Activated CD8-positive, alpha-beta memory T cell treated with anti-CD3 and anti-CD28 coated beads for 1 hour (primary cell): ENCODE results near the gene ODF2.
"Not testable (repeated sequence)": the region's sequence is repeated elsewhere in the genome, so short reads cannot be mapped to it uniquely, and the experiment has no call there.

Source experiments
- DNase-seq, 2 donors: peaks; one replicate each; pipeline ENCODE4 v3.0.0-alpha.2; 2020; ENCODE audit warnings: low read depth in 1 of 2; ENCODE audit errors: extremely low read depth in 1 of 2

ODF2 gene

GRCh38 chr9:128455849-128456612 lies at the start of gene ODF2:
Gene ODF2 (plus strand): TSS chr9:128456006. CDS start chr9:128456092, 86 bp downstream.
- peak; percentile 97 to 98 for DNase-seq

DNA sequence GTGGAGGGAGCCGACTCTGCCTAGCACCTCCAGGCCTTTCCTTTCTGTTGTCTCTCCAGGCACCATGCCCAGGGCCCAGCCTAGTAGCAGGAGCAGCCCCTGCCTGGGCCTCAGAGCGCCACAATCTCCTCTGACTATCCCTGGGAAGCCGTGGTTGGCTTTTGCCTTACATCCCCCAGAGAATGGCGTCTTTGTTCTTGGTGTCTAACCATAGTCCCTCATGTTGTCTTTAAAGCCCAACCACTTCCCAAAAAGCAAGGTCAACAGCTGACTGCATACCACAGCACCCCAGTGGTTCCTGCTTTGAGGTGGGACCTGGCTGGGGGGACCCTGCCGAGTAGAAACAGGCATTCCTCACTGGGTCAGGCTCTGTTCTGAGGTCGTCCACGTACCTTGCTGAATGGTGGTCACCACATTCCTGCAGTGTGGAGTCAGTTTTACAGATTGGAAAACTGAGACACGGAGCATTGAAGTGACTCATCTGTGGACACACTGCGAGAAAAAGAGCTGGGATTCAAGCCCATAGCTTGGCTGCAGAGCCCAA lies 48.9 kb upstream of the ODF2 start:
- DNase-seq = no peak

- no peak for DNase-seq
Measured at GRCh38 chr9:128408963-128409431, 46.8 kb upstream of the ODF2 start.

DNA sequence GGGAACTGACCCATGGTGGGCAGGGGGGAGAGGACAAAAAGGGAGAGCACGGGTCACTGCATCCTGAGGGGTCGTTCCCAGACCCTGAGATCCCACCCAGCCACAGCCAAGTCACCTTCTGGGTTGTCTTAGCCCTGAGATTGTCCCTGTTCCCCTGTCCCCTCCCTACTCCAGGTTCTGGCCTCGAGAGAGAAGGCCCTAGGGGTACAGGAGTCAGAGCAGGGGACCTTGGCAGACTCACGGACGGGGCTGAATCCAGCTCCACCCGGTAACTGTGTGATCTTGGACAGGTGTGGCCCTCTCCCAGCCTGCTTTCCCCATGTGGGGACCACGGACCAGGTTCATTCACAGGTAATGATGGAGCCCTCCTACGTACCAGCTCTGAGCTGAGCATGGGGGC lies 46.4 kb upstream of the ODF2 start:
- DNase-seq = no peak

GRCh38 chr9:128409978-128410377 lies 45.8 kb upstream of the ODF2 start:
- no peak for DNase-seq

DNA sequence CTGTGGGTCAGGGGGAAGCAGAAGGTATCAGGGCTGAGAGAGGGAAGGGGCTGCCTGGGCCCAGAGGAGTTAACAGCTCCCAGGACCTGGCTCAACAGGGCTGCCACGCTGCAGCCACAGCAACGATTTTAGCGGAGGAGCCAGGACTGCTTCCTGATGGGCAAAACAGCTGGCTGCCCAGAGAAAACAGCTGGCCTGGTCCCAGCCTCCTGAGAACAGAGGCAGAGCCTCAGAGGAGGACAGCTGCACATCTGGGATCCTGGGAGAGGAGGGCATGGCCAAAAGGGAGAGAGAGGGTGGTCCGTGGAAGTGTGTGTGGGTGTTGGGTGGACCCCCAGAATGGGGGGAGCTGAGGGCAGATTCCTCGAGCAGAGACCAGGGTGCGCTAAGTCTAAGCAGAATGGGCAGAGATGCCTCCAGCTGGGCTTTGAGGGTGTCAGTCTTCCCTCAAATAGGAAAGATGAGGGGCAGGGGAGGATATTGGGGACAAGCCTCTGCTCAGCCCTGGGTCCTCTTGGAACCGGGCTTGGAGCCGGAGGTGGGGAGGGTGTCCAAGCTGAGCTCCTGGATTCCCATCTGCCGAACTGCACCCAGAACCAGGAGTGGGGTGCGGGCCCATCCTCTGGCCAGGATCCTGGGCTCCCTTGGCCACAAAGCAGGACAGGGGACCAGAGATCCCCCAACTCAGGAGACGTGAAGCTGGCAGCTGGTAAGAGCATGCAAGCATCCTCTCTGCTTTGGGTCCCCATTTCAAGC lies 44.3 kb upstream of the ODF2 start:
- DNase-seq = no peak

GRCh38 chr9:128412120-128412790 lies 43.6 kb upstream of the ODF2 start:
- DNase-seq = peak in 1 of 2 donors; percentile 19

GRCh38 chr9:128413728-128414127 lies 42.1 kb upstream of the ODF2 start:
- DNase-seq = not testable (repeated sequence)

DNA sequence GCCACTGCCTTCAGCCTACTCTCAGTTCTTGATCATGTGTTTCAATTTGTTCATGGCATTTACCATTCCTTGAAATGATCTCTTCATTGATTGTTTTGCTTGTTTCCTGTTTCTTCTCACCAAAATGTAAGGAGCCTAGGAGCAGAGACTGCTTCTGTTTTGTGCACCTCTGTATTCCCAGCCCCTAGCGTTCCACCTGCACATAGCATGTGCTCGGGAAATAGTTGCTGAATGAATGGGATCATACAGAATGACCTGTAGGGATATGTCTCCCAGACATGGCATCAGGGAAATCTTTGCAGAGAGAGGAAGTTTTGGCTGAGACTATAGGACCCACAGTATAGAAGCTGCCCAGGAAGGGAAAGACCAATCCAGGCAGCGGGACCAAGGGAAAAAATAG lies 41.3 kb upstream of the ODF2 start:
- no peak for DNase-seq

- DNase-seq = no peak
Measured at GRCh38 chr9:128415281-128415680, 40.5 kb upstream of the ODF2 start.

DNA sequence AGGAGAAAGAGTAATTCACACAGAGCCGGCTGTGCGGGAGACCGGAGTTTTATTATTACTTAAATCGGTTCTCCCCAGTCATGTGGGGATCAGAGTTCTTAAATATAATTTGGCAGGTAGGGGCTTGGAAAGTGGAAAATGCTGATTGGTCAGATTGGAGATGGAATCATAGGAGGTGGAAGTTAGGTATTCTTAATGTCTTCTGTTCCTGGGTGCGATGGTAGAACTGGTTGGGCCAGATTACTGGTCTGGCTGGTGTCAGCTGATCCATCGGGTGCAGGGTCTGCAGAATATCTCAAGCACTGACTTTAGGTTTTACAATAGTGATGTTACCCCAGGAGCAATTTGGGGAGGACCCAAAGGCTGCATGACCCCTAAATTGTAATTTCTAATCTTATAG lies 39.8 kb upstream of the ODF2 start:
- no peak for DNase-seq

GRCh38 chr9:128416432-128417019 lies 39.3 kb upstream of the ODF2 start:
- no peak for DNase-seq

DNA sequence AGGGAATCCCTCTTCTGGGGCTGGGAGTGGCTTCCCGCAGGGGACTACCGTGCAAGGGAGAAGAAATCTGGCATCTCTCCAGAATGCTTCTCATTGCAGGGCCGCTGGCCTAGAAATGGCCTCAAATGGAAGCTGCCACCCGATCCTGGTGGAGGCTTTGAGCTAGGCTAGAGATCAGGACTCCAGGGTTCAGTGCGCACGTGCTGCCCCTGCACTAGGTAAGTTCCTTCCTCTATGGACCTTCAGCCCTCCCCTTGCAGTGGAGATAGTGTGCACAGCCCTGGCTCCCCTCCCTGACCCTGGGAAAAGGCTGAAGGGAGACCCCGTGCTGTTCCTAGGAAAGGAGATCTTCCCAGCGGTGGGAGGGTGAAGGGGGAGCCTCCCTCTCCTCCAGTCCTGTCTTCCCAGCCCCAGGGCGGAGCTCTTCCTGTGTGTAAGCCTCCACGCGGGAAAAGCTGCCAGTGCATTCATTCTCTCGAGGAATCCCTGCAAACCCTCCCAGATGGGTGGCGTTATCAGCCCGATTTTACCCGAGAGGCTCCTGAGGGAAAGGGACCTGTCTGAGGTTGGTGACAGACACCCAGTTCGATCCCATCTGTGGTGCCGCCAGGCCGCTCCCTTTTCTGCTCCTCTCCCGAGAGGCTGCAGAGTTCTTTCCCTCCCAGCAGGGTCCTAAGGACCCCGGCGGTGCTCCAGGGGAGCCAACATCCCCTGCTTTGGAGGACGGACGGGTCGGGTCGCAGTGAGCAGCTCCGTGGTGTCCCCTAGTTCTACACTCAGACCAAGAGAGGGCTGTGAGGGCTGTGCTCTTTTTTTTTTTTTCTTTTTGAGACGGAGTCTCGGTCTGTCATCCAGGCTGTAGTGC lies 36.5 kb upstream of the ODF2 start:
- no peak for DNase-seq

- DNase-seq = peak in 1 of 2 donors; percentile 59
Measured at GRCh38 chr9:128420060-128420650, 35.7 kb upstream of the ODF2 start.

GRCh38 chr9:128420651-128421481 lies 34.9 kb upstream of the ODF2 start, which contains the start of gene CERCAM:
Gene CERCAM (plus strand): TSS chr9:128420857. CDS start chr9:128420878, 21 bp downstream.
- peak in 1 of 2 donors; percentile 39 for DNase-seq

- DNase-seq = no peak
Measured at GRCh38 chr9:128421482-128421996, 34.3 kb upstream of the ODF2 start.

DNA sequence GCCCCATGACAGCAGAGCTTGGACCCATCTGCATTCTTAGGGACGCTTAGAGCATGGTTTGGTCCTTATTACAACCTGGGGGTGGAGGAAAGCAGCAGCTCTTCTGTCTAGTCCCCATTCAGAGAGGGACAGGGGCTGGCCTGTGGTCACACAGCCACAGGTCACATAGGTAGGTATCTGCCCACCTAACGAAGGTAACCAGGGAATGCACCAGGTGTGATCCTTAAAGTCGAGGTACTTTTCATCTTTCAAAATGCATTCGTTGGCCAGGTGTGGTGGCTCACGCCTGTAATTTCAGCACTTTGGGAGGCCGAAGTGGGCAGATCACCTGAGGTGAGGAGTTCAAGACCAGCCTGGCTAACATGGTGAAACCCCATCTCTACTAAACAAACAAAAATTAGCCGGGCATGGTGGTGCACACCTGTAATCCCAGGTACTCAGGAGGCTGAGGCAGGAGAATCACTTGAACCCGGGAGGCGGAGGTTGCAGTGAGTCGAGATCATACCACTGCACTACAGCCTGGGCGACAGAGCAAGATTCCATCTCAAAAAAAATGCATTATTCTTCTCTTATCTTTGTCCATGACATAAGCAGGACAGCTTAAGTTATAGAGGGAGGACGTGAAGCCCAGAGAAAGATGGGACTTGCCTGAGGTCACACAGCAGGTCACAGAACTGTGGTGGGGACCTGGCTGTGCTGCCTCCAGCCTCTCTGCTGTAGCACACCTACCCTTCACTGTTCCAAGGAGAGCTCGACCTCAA lies 33.6 kb upstream of the ODF2 start:
- not testable (repeated sequence) for DNase-seq

DNA sequence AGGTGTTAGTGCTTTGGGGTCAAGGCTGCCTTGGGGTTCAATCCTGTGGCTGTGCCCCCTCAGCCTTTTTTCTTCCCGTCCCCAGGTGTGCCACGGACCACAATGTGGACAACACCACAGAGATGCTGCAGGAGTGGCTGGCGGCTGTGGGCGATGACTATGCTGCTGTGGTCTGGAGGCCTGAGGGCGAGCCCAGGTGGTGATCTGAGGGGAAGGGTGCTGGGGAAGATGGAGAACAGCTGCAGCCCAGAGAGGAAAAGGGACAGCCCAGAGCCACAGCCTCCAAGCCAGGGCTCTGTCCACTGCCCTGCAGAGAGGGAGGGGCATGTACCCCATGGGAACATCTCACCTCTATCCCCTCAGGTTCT lies 33.0 kb upstream of the ODF2 start:
- DNase-seq = no peak
